ENCODE results near the gene RNFT2. TPM values are rescaled to one million over a fixed set of nuclear protein-coding genes. Genes with fewer than 3 reads are reported as not detected.

The RNFT2 gene
- total RNA-seq, 1 donor = 2.2 TPM

GRCh38 chr12:116896411-116896924, 158.4 kb downstream of the RNFT2 start:
- DNase-seq (ENCODE audit: low read depth in 2 of 3, low spot score in 2 of 3) = no peak

- no peak for DNase-seq (ENCODE audit: low read depth in 2 of 3, low spot score in 2 of 3)
These were observed 159.4 kb downstream of the RNFT2 start for GRCh38 chr12:116897476-116897875.

GRCh38 chr12:116898669-116899068, 160.6 kb downstream of the RNFT2 start:
- no peak for DNase-seq (ENCODE audit: low read depth in 2 of 3, low spot score in 2 of 3)

- no peak for DNase-seq (ENCODE audit: low read depth in 2 of 3, low spot score in 2 of 3)
These were observed 163.5 kb downstream of the RNFT2 start for GRCh38 chr12:116901612-116902011.

Small RNA genes within 50 kb of the gene (small RNA-seq; reads per million reads assigned to genes)
- not detected for gene RNU6-558P

Other genes with a start within 250 kb of the RNFT2 start
- 0.81 TPM for gene MAP1LC3B2, start 178.9 kb upstream of the RNFT2 start, total RNA-seq
- gene SPRING1, start 246 bp upstream of the RNFT2 start, total RNA-seq = 7.3 TPM
- gene HRK, start 143.1 kb downstream of the RNFT2 start, total RNA-seq = under 0.01 TPM
- gene FBXW8, start 172.6 kb downstream of the RNFT2 start, total RNA-seq = 18.9 TPM